ENCODE data around the gene COPS7A. TPM values are rescaled to one million over a fixed set of nuclear protein-coding genes. Genes with fewer than 3 reads are reported as not detected.
A peak's percentile ranks its signal among the peaks of the same experiment; 100 is the strongest.

COPS7A gene
- total RNA-seq, 4 donors from 2014 or later, result 51.9 to 71.8 (median 63.0) TPM

- H3K4me3 ChIP-seq, result no peak overlapping the region
- no peak for DNase-seq (ENCODE audit: extremely low spot score)
- H3K27ac ChIP-seq (replicated peaks in 1 of 4), result no peak overlapping the region
- intact Hi-C loops (cut with DNase I), result no loop called here
- 82% methylated on average over 9 of the region's 9 CpGs for WGBS
- no peaks in the 10 kb centered on the region for H3K9me3 ChIP-seq
- H3K4me1 ChIP-seq, result peaks cover 13 to 16% (median 15%) of the 10 kb centered on the region in 4 donors
- TF ChIP-seq EP300 (IDR thresholded peaks at IDR 0.05), result no peak
- no peak for TF ChIP-seq POLR2AphosphoS5 (IDR thresholded peaks at IDR 0.05)
- TF ChIP-seq POLR2A (IDR thresholded peaks at IDR 0.05; ENCODE audit: low read depth), result no peak
- TF ChIP-seq CTCF (IDR thresholded peaks at IDR 0.05), result no peak
- H3K27me3 ChIP-seq, result peaks cover 0 to 51% (median 17%) of the 10 kb centered on the region in 4 donors
- no peaks in the 10 kb centered on the region for H3K36me3 ChIP-seq
Measured at GRCh38 chr12:6694701-6695100, 29.1 kb upstream of the COPS7A start.

DNA sequence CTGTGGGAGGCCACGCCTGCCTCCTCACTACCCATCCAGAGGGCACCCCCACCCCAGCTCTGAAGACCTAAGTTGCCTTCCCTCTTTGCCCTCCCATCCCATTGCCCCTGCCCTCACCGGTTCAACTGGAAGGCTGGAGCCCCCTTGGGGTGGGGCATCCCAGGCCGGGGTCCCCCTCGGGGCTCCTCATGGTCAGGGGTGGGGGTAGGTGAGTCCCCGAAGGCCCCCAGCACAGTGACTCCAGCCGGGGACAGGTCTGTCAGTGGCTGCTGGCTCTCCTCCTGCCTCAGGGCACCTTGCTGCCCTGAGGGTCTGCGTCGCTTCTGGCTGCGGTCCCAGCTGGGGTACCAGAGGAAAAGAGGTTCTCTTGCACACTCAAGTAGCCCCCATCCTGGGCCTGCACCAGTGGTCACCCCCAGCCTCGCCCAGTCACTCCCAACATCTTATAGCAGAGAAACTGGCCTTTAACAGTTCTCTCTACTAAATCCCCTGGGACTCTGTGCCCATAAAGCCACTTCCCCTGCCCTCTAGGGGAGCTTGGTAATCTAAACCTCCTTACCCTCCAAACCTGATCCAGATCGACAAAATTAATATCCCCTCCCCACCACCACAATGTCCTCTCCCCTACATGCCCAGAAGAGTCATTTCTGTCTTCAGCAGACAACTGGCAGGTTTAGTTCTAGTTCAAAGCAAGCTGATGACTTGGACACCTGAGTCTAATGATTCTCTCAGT, 28.4 kb upstream of the COPS7A start:
- H3K9me3 ChIP-seq, result no peaks in the 10 kb centered on the region
- TF ChIP-seq EP300 (IDR thresholded peaks at IDR 0.05), result no peak
- no peak for TF ChIP-seq POLR2AphosphoS5 (IDR thresholded peaks at IDR 0.05)
- TF ChIP-seq POLR2A (IDR thresholded peaks at IDR 0.05; ENCODE audit: low read depth), result no peak
- no peak for TF ChIP-seq CTCF (IDR thresholded peaks at IDR 0.05)
- no peak for DNase-seq (ENCODE audit: extremely low spot score)
- peaks cover 4 to 59% (median 25%) of the 10 kb centered on the region in 4 donors for H3K27me3 ChIP-seq
- no peaks in the 10 kb centered on the region for H3K36me3 ChIP-seq
- no peak overlapping the region for H3K27ac ChIP-seq (replicated peaks in 1 of 4)
- 73% methylated on average over 6 of the region's 11 CpGs for WGBS
- no peak overlapping the region for H3K4me3 ChIP-seq
- intact Hi-C loops (cut with DNase I), result no loop called here
- peaks cover 13 to 17% (median 15%) of the 10 kb centered on the region in 4 donors for H3K4me1 ChIP-seq

DNA sequence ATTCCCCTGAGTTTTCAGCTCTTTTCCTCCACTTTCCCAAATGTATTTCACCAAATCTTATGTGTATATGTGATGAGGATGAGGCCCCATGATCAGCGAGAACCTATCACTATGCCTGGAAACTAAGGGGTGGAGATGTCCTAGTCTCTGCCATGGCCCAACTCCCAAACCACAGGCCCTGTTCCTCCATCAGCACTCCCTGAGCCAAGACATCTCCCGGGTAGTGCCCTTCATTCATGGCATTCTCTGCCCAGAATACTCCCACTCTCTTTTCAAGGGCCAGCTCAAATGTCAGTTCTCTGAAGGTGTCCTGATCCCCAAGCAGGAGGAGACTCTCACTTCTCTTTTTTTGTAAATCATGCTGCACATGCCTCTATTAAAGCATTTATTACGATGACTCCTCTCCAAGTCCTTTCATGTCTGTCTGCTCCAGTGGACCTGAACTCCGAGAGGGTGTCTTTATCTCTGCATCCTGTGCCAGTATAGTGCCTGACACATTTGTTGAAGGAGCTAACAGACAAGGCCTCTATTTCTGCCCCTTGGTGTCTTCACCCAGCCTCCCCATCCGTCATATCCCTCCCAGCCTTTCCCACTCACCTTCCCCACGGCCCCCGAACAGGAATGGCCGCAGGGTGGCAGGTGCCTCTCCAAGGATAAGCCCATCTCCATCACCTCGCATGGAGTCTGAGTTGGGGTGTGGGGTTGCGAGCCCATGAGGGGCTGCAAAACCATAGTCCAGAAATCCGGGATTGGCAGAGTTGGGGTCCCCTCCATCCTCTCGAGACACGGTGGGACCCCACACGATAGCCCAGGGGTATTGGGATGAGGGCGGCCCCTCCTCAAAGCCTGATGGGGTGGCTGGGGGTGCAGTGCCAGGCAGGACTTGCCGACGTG, 26.9 kb upstream of the COPS7A start:
- TF ChIP-seq CTCF (IDR thresholded peaks at IDR 0.05), result no peak
- TF ChIP-seq EP300 (IDR thresholded peaks at IDR 0.05), result no peak
- TF ChIP-seq POLR2AphosphoS5 (IDR thresholded peaks at IDR 0.05), result no peak
- TF ChIP-seq POLR2A (IDR thresholded peaks at IDR 0.05; ENCODE audit: low read depth), result no peak
- Histone ChIP-seq H3K36me3 (no peaks in the 10 kb centered on the region), H3K27me3 (peaks cover 4 to 74% (median 36%) of the 10 kb centered on the region in 4 donors), H3K4me1 (peaks cover 13 to 21% (median 18%) of the 10 kb centered on the region in 4 donors), H3K27ac (replicated peaks in 1 of 4) (no peak overlapping the region), H3K4me3 (no peak overlapping the region), H3K9me3 (no peaks in the 10 kb centered on the region)
- no peak for DNase-seq (ENCODE audit: extremely low spot score)
- 84% methylated on average over 10 of the region's 17 CpGs for WGBS
- intact Hi-C loops (cut with DNase I), result no loop called here

DNA sequence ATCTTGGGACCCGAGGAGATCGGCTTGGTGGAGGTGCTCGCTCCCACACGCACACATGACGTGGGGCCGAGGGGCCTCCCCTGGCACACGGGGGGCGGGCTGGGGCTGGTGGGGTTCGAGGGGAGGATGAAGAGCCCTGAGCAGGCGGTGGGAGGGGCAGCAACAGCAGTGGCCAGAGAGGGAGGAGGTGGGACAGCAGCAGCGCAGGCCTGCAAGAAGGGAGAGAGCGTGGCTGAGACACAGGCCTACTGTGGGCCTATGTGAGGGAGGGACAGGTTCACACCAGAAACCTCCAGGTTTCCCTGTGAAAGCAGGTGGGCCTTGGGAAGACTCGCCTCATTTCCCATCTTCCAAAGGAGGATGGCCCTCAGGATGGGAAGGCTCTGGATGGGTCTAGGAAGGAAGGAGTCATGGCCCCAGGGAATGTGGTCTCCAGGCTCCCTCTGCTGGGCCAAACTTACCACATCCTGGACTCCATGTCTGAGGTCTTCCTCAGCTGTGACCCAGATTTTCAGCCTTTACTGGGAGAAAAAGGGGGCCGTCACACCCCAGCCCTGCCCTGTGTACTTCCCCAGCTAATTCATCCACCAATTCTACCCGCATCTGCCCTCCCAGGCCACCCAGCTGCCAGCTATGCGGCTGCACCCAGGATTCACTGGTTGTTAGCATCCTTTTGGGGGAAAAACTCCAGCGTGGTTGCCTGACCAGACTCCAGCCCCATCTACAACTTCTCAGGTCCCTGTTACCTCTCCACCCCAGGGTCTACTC, 26.1 kb upstream of the COPS7A start:
- no peak overlapping the region for H3K27ac ChIP-seq (replicated peaks in 1 of 4)
- TF ChIP-seq EP300 (IDR thresholded peaks at IDR 0.05), result no peak
- peak in 1 of 3 experiments; percentile 14 for TF ChIP-seq CTCF (IDR thresholded peaks at IDR 0.05)
- intact Hi-C loops (cut with DNase I), result no loop called here
- no peaks in the 10 kb centered on the region for H3K36me3 ChIP-seq
- no peaks in the 10 kb centered on the region for H3K9me3 ChIP-seq
- H3K4me1 ChIP-seq, result peaks cover 13 to 21% (median 18%) of the 10 kb centered on the region in 4 donors
- H3K4me3 ChIP-seq, result no peak overlapping the region
- H3K27me3 ChIP-seq, result peaks cover 4 to 82% (median 38%) of the 10 kb centered on the region in 4 donors
- 76% methylated on average over 17 of the region's 17 CpGs for WGBS
- no peak for DNase-seq (ENCODE audit: extremely low spot score)
